HFFc6 (cell line): ENCODE results near the gene HAUS6. TPM values are rescaled to one million over a fixed set of nuclear protein-coding genes. Genes with fewer than 3 reads are reported as not detected.

Experiments used
- DNase-seq: peaks from one replicate; pipeline ENCODE4 v3.0.0-alpha.2; 2018
- H3K27ac Mint-ChIP-seq: 2 replicates; pipeline ENCODE4 v1.8.0; 2020; ENCODE audit warnings: mild to moderate bottlenecking, mixed read lengths
- H3K27me3 Mint-ChIP-seq: 2 replicates; pipeline ENCODE4 v1.8.0; 2021; ENCODE audit warnings: mild to moderate bottlenecking, moderate library complexity, mixed read lengths; ENCODE audit not compliant: insufficient read depth
- H3K36me3 Mint-ChIP-seq: 2 replicates; pipeline ENCODE4 v1.8.0; 2021; ENCODE audit warnings: low read depth, mixed read lengths
- H3K4me1 Mint-ChIP-seq: 2 replicates; pipeline ENCODE4 v1.8.0; 2020; ENCODE audit warnings: low read depth, mixed read lengths
- H3K4me3 Mint-ChIP-seq: 2 replicates; pipeline ENCODE4 v1.8.0; 2020; ENCODE audit warnings: mild to moderate bottlenecking, moderate library complexity, mixed read lengths
- H3K9me3 Mint-ChIP-seq: 2 replicates; pipeline ENCODE4 v1.8.0; 2020; ENCODE audit warnings: mild to moderate bottlenecking, mixed read lengths
- total RNA-seq, 6 experiments: library from RNA; stranded (reverse); fragmentation: NEBNext Ultra II Directional; extraction: Animal tissue kit (Norgen Biotek cat#: 25700); gene quantifications; 2 replicates in 1 of 6; 3 replicates in 5 of 6; pipeline ENCODE4 v1.2.3, GENCODE V29; 2021
- TF ChIP-seq, protein P1 (sequence below): fragments of 200-600 bp; sonication (generic); IDR thresholded peaks from 2 replicates; pipeline ENCODE4 v1.5.0; 2021; ENCODE audit warnings: antibody characterized with exemption, mild to moderate bottlenecking

HAUS6 gene
- total RNA-seq, 6 experiments from 2014 or later: 9.2 to 15.4 (median 14.0) TPM

DNA sequence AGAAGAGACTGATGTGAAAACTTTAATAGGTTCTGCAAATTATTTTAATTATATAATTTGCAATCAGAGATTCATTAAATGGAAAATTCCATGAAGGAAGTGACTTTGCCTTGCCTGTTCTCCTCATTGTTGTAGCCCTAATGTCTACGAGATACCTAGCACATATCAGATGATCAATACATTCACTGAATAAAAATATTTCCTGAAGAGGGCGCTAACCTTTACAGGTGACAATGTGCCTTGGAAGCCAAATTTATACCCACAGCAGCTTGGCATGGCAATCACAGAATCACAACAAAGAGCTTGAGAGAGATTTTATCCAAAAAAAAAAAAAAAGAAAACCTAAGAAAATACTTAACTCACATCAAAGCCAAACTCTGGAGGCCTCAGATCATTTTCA, 17.4 kb downstream of the HAUS6 start:
- H3K36me3 Mint-ChIP-seq: peaks cover 12% of the 10 kb centered on the region
- peak overlapping the region; percentile 16; the same call in 1 of the 2 replicates for H3K27ac Mint-ChIP-seq
- H3K9me3 Mint-ChIP-seq: no peaks in the 10 kb centered on the region
- peaks cover 9% of the 10 kb centered on the region; the same call in 1 of the 2 replicates for H3K4me1 Mint-ChIP-seq
- no peak overlapping the region for H3K4me3 Mint-ChIP-seq
- no peak for DNase-seq
- TF ChIP-seq, protein P1, sequence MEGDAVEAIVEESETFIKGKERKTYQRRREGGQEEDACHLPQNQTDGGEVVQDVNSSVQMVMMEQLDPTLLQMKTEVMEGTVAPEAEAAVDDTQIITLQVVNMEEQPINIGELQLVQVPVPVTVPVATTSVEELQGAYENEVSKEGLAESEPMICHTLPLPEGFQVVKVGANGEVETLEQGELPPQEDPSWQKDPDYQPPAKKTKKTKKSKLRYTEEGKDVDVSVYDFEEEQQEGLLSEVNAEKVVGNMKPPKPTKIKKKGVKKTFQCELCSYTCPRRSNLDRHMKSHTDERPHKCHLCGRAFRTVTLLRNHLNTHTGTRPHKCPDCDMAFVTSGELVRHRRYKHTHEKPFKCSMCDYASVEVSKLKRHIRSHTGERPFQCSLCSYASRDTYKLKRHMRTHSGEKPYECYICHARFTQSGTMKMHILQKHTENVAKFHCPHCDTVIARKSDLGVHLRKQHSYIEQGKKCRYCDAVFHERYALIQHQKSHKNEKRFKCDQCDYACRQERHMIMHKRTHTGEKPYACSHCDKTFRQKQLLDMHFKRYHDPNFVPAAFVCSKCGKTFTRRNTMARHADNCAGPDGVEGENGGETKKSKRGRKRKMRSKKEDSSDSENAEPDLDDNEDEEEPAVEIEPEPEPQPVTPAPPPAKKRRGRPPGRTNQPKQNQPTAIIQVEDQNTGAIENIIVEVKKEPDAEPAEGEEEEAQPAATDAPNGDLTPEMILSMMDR: peak; percentile 72
- H3K27me3 Mint-ChIP-seq: no peaks in the 10 kb centered on the region

GRCh38 chr9:19074836-19075235, 27.9 kb downstream of the HAUS6 start:
- peaks cover 29% of the 10 kb centered on the region for H3K36me3 Mint-ChIP-seq
- no peak overlapping the region for H3K4me3 Mint-ChIP-seq
- TF ChIP-seq, protein P1: no peak
- H3K27me3 Mint-ChIP-seq: no peaks in the 10 kb centered on the region
- H3K27ac Mint-ChIP-seq: no peak overlapping the region; the same call in 1 of the 2 replicates
- H3K4me1 Mint-ChIP-seq: peaks cover 11% of the 10 kb centered on the region
- no peak for DNase-seq
- no peaks in the 10 kb centered on the region for H3K9me3 Mint-ChIP-seq

DNA sequence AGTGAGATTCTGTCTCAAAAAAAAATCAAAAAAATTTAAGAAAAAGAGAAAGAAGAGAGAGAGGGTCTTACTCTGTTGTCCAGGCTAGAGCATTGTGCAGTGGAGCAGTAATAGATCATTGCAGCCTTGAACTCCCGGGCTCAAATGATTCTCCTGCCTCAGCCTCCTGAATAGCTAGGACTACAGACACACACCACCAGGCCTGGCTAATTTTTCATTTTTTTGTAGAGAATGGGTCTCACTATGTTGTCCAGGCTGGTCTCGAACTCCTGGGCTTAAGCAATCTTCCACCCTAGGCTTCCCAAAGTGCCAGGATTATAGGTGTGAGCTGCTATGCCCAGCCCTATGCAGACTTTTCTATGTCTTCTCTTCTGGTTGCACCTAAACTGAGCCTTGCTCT, 28.5 kb downstream of the HAUS6 start:
- H3K4me3 Mint-ChIP-seq: no peak overlapping the region
- no peak overlapping the region; the same call in 1 of the 2 replicates for H3K27ac Mint-ChIP-seq
- H3K4me1 Mint-ChIP-seq: peaks cover 11% of the 10 kb centered on the region
- TF ChIP-seq, protein P1: no peak
- peaks cover 31% of the 10 kb centered on the region for H3K36me3 Mint-ChIP-seq
- no peaks in the 10 kb centered on the region for H3K9me3 Mint-ChIP-seq
- H3K27me3 Mint-ChIP-seq: no peaks in the 10 kb centered on the region
- no peak for DNase-seq

- peaks cover 37% of the 10 kb centered on the region for H3K36me3 Mint-ChIP-seq
- peaks cover 14% of the 10 kb centered on the region for H3K4me1 Mint-ChIP-seq
- no peaks in the 10 kb centered on the region for H3K9me3 Mint-ChIP-seq
- H3K27ac Mint-ChIP-seq: no peak overlapping the region
- no peak for DNase-seq
- no peak overlapping the region for H3K4me3 Mint-ChIP-seq
- TF ChIP-seq, protein P1: no peak
- no peaks in the 10 kb centered on the region for H3K27me3 Mint-ChIP-seq
Measured at GRCh38 chr9:19057033-19057432, 45.7 kb downstream of the HAUS6 start.

DNA sequence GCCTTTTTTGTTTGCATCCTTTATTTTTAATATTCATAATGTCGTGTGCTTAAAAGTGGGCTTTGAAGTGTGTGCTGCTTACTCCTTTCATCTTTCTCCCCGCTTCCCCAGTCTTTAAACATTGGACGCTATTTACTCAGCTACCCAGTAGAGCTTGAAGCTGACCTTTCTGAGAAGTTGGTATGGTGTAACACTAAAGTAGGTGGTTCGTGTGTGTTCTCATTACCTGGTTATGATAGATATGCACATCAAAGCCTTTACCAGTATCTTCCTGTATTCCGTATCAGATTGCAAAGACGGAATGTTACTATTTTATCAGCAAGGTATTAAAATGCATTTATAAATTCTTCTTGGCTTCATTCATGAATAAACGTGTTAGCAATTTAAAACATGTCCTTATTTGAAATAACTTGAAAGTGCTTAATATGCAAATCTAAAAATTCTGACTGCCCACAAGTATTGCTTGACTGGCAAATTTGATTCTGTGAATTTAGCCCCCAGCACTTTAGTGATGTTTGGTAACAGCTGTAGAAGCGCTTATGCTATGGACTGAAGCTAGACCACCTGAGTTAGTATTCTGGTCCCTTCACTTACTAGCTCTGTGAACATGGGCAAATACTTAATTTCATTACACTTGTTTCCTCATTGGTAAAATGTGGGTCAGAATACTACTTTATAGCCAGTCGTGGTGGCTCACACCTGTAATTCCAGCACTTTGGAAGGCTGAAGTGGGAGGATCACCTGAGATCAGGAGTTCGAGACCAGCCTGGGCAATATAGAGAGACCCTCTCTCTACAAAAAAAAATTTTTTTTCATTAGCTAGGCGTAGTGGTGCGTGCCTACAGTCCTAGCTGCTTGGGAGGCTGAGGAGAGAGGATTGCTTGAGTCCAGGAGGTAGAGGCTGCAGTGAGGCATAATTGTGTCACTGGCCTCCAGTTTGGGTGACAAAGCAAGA, 51.8 kb downstream of the HAUS6 start:
- DNase-seq: no peak
- H3K4me1 Mint-ChIP-seq: peaks cover 40% of the 10 kb centered on the region
- TF ChIP-seq, protein P1: no peak

More for the DNA sequence above, 51.8 kb downstream of the HAUS6 start:
- peak overlapping the region; percentile 97 for H3K27ac Mint-ChIP-seq
- H3K27me3 Mint-ChIP-seq: no peaks in the 10 kb centered on the region
- H3K36me3 Mint-ChIP-seq: peaks cover 16% of the 10 kb centered on the region
- H3K4me3 Mint-ChIP-seq: peak overlapping the region; percentile 93
- no peaks in the 10 kb centered on the region for H3K9me3 Mint-ChIP-seq
